ENCODE data around the gene HRG.

HRG gene

DNA sequence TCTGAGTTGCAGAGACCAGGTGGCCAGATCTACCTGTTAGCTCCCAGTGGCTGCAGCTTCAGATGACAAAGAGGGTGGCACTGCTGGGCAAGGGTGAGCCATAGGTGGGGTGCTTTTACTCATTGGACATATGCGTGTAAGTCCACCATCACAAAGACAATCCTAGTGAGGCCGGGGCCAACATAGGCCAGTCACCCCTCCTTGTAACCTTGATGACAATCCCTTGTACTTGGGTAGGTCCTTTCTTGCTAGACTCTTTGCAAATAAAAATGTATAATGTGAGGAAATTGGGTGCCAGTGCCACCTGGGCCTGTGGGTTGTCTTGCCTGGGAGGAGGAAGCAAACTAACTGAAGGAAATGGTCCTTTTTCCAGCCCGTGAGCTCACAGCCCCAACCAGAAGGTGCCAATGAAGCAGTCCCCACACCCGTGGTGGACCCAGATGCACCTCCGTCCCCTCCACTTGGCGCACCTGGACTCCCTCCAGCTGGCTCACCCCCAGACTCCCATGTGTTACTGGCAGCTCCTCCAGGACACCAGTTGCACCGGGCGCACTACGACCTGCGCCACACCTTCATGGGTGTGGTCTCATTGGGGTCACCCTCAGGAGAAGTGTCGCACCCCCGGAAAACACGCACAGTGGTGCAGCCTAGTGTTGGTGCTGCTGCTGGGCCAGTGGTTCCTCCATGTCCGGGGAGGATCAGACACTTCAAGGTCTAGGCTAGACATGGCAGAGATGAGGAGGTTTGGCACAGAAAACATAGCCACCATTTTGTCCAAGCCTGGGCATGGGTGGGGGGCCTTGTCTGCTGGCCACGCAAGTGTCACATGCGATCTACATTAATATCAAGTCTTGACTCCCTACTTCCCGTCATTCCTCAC, 45.4 kb upstream of the HRG start:
- Histone ChIP-seq H3K4me3 (ENCODE audit: low read depth, low read length) (no peak overlapping the region), H3K36me3 (no peaks in the 10 kb centered on the region), H3K27ac (no peak overlapping the region), H3K9me3 (ENCODE audit: severe bottlenecking) (no peaks in the 10 kb centered on the region), H3K27me3 (ENCODE audit: insufficient read depth, low read depth, severe bottlenecking) (peaks cover 10% of the 10 kb centered on the region)
- DNase-seq = no peak
- TF ChIP-seq, protein P1, sequence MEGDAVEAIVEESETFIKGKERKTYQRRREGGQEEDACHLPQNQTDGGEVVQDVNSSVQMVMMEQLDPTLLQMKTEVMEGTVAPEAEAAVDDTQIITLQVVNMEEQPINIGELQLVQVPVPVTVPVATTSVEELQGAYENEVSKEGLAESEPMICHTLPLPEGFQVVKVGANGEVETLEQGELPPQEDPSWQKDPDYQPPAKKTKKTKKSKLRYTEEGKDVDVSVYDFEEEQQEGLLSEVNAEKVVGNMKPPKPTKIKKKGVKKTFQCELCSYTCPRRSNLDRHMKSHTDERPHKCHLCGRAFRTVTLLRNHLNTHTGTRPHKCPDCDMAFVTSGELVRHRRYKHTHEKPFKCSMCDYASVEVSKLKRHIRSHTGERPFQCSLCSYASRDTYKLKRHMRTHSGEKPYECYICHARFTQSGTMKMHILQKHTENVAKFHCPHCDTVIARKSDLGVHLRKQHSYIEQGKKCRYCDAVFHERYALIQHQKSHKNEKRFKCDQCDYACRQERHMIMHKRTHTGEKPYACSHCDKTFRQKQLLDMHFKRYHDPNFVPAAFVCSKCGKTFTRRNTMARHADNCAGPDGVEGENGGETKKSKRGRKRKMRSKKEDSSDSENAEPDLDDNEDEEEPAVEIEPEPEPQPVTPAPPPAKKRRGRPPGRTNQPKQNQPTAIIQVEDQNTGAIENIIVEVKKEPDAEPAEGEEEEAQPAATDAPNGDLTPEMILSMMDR (IDR thresholded peaks at IDR 0.05; ENCODE audit: low read depth, low read length) = no peak

DNA sequence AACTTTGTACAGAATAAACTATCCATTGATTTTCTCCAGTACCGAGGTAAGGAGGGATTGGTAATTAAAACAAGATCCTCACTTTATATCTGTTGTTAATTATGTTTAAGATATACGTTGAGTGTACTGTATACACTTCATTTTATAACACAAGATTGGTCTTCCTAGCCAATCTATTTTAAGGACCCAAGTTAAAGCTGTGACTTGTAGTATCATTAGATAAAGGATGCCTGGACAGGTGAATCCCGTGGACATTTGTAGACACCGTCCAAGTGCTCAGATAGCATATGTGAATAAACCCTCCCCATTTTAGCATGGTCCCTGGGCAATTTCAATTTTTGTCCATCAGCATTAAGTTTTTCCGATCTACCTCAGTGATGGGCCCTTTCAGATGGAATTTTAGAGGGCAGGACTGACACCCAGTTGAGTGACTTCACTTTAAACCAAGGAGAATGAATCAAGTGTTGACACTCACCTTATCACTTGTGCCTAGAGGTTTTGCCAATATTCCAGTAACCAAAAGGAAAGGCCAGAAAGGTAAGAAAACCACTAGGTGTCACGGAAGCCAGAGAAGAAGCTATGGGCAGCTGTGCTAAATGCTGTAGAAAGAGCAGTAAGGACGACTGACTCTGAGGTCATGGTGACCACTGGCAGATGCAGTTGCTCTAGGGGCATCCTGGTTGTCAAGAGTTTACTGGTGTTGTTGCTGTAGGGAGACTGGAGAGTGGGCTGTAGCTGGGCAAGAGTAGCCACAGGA, 43.7 kb upstream of the HRG start:
- Histone ChIP-seq H3K36me3 (no peaks in the 10 kb centered on the region), H3K4me3 (ENCODE audit: low read depth, low read length) (no peak overlapping the region), H3K27me3 (ENCODE audit: insufficient read depth, low read depth, severe bottlenecking) (peaks cover 10% of the 10 kb centered on the region), H3K9me3 (ENCODE audit: severe bottlenecking) (no peaks in the 10 kb centered on the region), H3K27ac (no peak overlapping the region)
- DNase-seq = no peak
- TF ChIP-seq, protein P1 (IDR thresholded peaks at IDR 0.05; ENCODE audit: low read depth, low read length) = no peak

DNA sequence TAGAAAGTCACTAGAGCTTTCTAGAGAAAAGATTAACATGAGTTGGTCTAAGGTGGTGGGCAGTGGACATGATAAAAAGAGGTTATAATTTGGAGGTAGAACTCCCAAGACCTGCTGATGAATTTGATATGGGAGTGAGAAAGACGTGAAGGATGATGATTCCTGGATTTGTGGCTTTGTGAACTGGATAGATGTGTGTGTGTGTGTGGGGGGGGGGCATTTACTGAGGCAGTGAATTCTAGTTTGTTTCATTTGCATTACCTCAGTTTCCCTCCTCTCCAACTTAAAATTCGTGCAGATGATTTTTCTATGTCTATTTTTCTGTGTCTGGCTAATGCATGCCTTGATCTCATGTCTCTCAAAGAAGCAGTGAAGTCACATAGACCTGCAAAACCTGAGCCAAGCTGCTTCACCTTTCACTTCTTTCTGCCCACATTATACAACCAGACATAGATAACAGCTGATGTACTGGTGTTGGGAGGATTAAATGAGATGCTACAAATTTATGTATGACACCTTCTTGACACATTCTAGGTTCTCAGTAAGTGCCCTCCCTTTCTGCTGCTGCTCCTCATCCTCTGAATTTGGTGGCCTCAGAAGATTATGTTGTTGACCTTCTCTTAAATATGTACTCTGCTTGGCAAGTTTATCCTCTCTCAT, 43.0 kb upstream of the HRG start:
- H3K4me3 ChIP-seq (ENCODE audit: low read depth, low read length) = no peak overlapping the region
- no peak for DNase-seq
- no peaks in the 10 kb centered on the region for H3K9me3 ChIP-seq (ENCODE audit: severe bottlenecking)
- H3K27me3 ChIP-seq (ENCODE audit: insufficient read depth, low read depth, severe bottlenecking) = peaks cover 5% of the 10 kb centered on the region
- no peak overlapping the region for H3K27ac ChIP-seq
- TF ChIP-seq, protein P1 (IDR thresholded peaks at IDR 0.05; ENCODE audit: low read depth, low read length) = no peak
- no peaks in the 10 kb centered on the region for H3K36me3 ChIP-seq

DNA sequence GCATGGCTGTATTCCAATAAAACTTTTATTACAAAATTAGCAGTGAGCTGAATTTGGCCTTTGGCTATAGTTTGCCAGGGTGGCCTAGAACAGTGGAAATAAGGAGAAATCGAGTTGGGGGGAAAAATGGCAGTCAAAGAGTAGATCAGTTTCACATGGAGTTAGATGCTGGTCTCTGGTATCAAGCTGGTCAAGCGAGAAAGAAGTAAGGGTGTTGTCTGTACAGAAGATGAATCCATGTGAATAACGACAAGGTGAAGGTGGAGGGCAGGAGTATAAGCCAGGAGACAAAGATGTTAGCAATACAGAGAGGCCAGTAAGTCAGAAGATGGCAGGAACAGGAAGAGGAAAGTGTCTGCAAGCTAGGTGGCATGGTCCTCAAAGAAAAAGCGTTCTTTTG, 41.2 kb upstream of the HRG start:
- no peak overlapping the region for H3K4me3 ChIP-seq (ENCODE audit: low read depth, low read length)
- no peak for DNase-seq
- H3K36me3 ChIP-seq = no peaks in the 10 kb centered on the region
- no peaks in the 10 kb centered on the region for H3K9me3 ChIP-seq (ENCODE audit: severe bottlenecking)
- peaks cover 8% of the 10 kb centered on the region for H3K27me3 ChIP-seq (ENCODE audit: insufficient read depth, low read depth, severe bottlenecking)
- TF ChIP-seq, protein P1 (IDR thresholded peaks at IDR 0.05; ENCODE audit: low read depth, low read length) = no peak
- H3K27ac ChIP-seq = no peak overlapping the region

DNA sequence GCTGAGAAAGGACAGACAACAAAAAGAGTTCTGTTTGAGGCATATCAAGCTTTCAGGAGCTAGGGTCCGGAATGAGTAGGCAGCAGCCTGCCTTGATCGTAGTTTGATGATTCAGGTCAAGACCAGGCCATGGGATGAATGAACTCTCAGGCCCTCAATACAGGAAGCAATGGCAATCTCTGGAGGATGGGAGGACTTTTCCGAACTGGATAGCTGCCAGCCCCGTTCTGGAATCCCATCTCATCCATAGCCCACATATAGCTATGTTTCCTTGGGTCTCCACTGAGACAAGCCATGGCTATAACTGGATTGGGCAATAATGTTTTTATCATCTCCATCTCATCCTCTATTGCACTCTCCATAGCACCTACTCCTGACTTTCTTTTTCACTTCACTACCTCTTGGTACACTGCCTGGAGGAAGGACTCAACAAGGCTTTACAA, 40.2 kb upstream of the HRG start:
- Histone ChIP-seq H3K36me3 (no peaks in the 10 kb centered on the region), H3K9me3 (ENCODE audit: severe bottlenecking) (no peaks in the 10 kb centered on the region), H3K4me3 (ENCODE audit: low read depth, low read length) (no peak overlapping the region), H3K27me3 (ENCODE audit: insufficient read depth, low read depth, severe bottlenecking) (peaks cover 8% of the 10 kb centered on the region), H3K27ac (no peak overlapping the region)
- TF ChIP-seq, protein P1 (IDR thresholded peaks at IDR 0.05; ENCODE audit: low read depth, low read length) = no peak
- DNase-seq = no peak

Data from WERI-Rb-1 (cell line).